Activated CD8-positive, alpha-beta memory T cell treated with anti-CD3 and anti-CD28 coated beads for 48 hours (primary cell): ENCODE results near the gene NFS1.
"Not testable (repeated sequence)": the region's sequence is repeated elsewhere in the genome, so short reads cannot be mapped to it uniquely, and the experiment has no call there.

Experiments used
- DNase-seq, 3 experiments: peaks; one replicate each; pipeline ENCODE4 v3.0.0-alpha.2; 2020; ENCODE audit warnings: low read depth in 2 of 3, low spot score in 2 of 3

The NFS1 gene

DNA sequence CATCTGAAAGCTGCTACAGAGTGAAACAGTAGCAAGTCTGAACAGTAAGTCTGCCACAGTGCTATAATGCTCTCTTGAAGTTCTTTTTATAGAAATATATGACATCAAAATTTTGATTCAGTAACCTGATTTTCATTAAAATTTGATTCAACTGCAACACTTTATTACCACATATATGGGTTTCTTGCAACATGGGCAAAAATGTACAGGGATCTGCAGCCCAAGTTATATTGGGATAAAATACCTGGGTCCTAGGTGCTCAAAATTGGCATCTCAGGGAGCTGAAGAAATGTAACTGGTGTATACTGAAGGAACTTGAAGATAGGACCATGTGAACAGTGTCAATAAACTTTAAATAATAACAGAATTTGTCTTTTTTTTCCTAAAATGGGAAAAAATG is 10.9 kb upstream of the NFS1 start:
- DNase-seq: no peak

DNA sequence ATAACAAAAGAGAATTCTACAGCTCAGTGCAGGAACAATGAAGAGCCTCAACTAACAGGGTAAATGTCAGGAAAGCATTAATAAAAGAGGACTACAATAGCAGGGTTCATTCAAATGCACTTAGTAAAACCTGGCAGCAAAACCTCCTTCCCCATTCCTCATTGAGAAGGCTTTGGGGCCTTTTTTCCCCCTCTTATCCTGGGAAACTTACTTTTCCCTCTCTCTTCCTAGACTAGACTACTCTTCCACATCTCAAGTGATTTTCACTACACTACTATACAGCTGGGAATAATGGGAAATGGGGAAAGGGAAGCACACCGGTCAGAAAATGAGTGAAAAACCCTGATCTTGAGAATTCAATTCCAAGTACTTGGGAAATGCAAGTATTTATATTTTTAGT is 10.1 kb upstream of the NFS1 start:
- DNase-seq: no peak

DNA sequence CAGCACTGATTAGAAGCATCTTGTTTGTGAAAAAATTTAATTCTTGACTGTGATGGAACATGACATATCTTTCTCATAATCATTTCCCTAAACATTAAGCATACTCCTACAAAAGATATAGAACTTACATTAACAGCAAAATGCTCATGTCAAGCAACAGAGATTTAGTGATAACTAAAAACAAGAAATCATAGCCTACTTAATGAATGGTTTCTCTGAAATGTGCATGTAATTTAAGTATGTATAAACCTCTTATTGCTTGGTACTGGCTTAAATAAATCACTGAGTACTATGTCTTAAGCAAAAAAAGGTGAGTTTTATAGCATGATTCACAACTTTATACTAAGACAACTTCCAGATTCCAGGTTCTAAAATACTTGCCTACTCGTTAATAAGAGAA is 9.3 kb upstream of the NFS1 start:
- no peak for DNase-seq

DNA sequence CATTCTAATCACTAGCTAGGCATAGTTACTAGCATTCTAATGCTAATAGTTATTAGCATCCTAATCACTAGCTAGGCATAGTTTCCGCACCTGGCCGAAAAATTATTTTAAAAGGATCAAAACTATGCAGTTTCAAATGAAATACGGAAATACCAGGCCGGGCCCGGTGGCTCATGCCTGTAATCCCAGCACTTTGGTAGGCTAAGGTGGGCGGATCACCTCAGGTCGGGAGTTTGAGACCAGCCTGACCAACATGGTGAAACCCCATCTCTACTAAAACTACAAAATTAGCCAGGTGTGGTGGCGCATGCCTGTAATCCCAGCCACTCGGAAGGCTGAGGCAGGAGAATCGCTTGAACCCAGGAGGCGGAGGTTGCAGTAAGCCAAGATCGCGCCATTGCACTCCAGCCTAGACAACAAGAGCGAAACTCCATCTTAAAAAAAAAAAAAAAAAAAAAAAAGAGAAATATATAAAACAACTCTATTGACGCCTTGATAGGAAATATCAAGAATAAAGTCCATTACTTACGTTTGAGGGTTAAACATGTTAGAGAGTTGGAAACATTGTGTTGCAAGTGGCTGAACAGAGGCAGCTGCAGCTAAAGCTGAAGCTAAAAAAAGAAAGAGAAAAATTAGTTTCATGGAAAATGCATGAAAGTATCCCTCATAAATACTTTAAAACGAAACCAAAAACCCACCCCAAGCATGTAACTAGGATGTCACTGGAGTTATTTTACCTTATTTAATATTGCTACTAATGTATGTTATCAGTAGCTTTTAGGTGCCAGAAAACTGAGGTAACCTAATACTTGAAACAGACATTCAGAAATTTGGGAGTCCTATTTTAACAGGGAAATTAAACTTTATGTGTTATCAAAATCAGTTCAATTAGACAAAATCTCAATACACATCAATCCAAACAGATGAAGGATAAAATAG is 7.7 kb upstream of the NFS1 start:
- not testable (repeated sequence) for DNase-seq

DNA sequence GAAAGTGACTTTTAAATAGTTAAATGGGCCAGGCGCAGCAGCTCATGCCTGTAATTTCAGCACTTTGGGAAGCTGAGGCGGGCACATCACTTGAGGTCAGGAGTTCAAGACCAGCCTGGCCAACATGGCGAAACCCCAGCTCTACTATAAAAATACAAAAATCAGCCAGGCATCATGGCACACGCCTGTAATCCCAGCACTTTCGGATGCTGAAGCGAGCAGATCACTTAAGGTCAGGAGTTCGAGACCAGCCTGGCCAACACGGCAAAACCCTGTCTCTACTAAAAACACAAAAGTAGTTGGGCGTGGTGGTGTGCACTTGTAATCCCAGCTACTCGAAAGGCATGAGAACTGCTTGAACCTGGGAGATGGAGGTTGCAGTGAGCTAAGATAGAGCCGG is 6.7 kb upstream of the NFS1 start:
- DNase-seq: not testable (repeated sequence)

DNA sequence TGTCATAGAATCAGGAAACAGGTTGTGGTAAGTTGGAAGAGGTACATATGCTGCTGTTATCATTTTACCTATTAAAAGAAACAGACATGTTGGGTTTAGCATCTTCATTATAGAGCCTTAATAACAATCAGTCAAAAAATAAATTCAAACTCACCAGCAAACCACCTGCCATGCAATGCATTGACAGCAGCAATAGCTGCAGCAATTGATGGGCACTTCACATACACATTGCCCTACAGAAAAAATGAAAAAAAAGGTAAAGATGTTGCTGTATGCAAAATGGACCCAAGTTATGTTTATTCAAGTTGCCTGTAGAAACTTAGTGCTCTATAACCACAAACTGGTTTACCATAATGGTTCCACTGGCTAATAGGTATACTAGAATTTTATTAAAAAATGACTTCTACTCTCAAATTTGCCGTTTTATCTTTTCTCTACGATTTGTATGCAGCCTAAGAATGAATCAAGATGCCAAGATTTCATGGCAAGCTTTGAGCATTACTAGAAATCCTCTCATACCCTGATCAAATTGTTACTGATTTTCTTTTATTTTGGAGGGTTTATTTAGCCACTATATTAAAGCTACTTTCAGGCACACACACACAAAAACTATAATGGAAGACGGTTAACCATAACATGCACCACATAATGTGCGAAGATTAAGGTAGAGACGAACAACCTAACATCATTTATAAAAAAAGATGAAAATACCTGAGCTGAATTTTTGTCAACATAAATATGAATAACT is 5.5 kb upstream of the NFS1 start:
- no peak for DNase-seq

DNA sequence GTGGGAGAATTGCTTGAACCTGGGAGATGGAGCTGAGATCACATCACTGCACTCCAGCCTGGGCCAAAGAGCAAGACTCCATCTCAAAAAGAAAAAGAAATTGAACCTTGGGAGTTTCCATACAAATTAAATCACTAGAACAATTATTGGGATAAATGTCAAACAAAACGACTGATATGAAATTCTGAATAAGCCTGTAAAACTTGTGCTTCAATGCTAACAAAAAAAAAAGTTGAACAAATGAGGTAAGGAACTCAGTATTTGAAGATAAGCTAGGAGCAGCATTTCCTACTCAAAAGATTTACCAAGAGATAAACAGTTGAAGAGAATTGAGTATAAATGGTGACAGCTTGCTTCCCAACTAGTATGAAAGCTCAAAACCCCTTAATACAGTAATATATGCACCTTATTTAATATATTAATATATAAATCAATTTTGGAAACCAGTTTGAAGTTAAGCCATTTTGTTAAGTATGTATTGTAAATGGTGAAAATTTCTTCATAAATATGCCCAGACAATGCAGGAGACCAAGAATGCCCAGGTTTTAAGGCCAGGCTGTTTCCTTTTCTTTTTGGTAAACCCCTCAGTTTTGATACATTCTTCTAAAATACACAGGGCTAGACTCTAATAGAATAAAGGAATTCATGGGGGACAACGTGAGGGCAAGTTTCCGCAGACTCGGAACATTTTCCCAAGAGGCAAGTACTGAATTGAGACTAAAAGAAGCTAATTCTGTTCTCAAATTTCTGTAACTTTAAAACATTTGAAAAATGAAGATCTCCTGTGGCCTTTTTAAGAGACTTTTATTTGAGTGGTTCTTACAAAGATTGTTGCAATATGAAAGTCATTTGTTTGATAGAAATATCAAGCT is 3.9 kb upstream of the NFS1 start:
- no peak for DNase-seq

DNA sequence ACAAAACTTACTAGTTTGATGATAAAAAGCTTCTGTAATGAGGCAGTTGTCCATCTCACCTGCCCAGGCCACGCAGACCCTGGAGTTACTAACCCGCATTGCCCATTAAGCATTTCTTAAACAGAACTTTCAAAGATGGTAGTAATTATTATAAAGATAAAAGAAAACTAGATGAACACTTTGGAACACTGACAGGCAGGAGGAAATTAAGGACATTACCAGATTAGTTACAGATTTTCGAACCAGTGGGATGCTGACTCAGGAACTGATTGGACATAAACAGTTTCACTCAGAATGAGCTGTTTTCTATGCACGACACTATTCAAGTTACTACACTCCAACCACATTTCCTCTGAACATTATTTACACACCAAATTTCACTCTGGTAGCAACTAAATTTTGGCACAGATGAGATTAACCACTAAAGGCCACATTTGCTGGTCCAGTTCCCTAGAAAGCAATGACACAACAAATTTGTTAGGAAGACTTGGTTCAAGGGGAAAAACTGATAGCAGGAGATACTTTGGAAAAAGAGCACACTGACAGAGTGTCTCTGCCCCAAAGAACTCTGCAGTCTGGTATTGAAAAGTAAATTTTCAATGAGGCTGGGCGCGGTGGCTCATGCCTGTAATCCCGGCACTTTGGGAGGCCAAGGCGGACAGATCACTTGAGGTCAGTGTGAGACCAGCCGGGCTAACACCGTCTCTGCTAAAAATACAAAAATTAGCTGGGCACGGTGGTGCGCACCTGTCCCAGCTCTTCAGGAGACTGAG is 3.1 kb upstream of the NFS1 start:
- DNase-seq: no peak

DNA sequence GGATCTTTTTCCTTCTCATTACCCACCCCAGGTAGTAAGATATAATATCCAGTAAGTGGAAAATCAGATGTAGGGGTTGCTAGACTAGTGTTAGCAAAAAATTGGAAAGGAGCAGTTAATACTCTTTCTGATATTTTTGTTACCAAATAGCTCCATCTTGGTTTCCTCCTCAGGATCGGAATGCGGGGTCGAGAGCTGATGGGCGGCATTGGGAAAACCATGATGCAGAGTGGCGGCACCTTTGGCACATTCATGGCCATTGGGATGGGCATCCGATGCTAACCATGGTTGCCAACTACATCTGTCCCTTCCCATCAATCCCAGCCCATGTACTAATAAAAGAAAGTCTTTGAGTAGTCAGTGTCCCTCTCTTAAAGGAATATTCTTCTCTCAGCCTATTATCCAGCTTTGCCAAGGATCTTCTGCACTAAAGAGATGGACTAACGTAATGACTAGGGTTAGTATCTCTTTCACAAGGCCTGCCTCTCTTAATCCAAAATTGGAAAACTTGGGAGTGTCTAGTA is 1.5 kb upstream of the NFS1 start:
- DNase-seq: no peak

DNA sequence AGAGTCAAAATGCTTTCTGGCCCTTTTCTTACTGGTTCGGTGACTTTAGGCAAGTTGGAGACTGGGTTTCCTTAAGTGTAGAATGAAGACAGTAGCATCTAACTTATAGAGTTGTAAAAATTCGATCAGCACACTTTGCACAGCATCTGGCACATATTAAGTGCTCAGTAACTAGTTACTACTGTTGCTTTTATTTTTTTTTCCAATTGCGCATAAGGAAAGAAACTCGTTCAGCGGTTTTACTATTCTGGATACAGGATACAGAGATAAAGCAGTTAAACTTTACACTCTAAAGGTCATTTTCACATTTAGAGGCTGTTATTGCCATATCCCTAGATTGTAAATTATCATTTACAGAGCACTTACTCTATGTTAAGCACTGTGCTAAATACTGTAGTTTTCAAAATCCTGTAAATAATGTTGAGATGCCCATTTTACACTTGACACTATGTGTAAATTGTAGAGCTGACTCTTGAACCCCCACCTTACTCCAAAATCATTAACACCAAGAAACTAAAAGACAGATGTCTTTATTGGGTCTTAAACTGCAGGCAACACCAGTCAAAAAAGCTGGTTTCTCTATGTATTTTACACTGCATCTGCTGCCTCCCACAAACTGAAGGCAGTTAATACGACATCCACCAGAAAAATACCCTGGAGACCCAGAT is 939 bp upstream of the NFS1 start:
- DNase-seq: no peak

DNA sequence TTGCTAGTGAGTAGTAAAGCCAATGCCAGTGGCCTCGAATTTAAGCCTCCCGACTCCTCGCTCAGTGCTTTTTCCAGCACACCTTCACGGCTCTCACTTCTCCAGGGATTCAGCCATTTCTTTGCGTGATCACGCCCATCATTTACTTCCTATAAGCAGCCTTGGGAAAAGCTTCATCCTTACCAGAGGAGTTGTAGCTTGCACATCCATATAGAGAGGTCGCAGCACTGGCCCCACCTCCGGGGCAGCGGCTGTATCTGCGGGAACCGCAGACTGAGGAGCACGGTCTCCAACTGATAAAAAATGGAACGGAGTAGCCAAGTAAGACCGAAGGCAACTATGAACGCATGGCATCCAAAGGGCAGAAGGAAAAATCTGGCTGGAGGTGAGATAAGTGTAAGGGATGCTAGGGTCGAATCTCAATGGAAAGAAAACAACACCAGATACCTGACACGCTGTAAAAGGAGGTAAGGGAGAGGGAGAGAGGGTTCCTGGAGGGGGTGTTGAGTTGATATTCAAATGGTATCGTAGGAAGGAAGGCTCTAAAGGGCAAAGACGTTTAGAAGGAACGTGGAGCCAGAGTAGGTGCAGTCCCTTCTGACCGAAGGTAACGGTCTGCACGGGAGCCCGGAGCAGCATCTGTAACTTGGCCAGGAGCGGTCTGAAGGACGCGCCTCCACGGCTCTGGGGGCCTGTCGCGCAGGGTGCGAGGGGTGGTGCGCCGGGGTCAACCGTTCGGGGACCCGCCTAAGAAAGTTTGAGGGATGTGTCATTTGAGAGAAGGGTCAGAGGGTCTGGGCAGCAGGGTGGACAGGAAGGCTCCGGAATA is 640 bp downstream of the NFS1 start:
- DNase-seq: no peak

DNA sequence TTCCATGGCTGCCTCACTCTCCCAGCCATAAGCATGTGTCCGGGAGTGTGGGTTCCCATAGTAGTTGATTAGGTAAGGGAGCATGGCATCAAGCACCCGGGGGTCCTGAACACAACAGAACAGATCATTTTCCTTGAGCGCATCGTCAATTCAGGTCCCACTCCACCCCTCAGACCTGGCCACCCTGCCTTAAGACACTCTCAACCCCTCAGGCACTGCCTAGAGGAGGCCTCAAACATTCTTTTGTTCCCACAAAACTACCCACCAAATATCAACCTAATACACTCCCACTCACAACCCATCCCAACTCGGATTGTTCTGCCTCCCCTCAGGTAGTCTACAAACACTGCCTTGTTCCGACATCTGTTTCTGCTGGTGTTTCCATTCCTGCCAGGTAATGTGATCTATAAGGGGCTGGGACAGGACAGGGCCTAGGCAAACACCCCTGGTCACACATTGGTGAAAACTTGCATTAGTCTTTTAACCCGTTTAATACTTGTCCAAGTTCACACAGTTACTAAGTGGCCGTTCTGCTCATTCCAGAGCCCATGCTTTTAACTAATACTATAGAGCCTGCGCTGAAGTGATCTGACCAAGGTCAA is 1.4 kb downstream of the NFS1 start:
- no peak for DNase-seq

DNA sequence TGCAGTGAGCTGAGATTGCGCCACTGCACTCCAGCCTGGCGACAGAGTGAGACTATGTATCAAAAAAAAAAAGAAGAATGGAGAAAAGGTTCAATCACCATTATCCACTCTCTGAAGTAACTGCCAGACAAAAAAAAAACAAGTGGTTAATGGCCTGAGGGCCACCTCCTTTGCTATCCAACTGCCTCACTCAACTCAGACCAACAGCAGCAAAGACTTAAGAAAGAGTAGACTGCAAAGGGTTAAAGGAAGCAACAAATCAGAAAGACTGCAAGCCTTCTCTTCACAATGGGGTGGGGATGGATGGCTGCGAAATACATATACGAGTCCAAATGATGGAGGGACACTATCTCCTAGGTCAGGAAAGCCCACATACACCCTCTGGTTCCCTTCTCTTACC is 3.2 kb downstream of the NFS1 start:
- DNase-seq: no peak

DNA sequence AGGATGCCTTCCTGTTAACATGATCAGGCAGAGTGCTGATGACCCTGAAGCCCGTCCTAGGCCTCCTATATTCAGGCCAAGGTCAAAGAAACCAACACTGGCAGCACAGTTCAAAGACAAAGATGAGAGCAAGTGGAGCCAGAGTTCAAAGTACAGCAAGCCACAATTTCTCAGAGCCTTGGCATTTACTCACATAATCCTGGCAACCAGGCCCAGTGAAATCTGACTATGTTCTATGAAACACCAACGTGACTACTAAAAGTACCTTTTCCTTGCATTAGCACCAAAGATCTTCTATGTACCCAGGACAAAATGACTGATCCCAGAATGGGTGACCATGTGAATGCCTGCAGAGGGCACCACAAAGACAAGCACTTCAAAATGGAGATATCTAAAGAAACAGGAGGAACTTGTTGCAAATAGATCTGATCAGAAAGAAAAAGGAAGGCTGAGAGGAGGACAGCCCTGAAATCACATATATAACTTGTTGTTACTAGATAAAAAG is 3.9 kb downstream of the NFS1 start:
- DNase-seq: no peak

DNA sequence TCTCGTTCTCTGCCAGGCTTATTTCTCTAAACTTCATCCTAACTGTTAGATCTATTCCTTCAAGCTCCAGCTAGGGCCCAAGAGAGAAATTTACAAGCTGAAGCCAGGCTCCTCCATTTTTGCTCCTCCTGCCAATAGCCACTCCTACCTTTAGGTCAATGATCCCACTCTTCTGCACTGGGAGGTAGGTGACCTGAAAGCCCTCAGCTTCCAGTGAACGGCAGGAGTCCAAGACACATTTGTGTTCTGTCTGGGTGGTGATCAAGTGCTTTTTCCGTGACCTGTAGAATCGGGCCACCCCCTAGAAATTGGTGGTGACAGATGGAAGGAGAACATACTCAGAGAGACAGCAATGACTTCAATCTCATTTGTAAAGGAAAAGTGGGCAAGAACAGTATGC is 8.9 kb downstream of the NFS1 start:
- DNase-seq: no peak

DNA sequence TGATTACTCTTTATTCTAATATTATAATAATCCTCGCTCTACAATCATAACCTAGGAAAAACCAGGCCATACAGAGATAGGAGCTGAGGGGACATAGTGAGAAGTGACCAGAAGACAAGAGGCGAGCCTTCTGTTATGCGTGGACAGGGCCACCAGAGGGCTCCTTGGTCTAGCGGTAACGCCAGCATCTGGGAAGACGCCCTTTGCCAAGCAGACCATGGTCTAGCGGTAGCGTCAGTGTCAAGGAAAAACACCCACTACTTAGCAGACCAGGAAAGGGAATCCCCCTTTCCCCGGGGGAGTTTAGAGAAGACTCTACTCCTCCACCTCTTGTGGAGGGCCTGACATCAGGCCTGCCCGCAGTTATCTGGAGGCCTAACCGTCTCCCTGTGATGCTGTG is 12.3 kb downstream of the NFS1 start:
- not testable (repeated sequence) for DNase-seq

DNA sequence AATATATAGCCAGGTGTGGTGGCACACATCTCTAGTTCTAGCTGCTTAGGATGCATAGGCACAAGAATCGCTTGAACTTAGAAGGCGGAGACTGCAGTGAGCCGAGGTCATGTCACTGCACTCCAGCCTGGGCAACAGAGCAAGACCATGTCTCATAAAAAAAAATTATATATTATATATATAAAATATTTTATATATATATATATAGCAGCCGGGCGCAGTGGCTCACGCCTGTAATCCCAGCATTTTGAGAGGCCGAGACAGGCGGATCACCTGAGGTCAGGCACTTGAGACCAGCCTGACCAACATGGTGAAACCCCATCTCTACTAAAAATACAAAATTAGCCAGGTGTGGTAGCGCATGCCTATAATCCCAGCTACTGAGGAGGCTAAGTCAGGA is 13.8 kb downstream of the NFS1 start:
- not testable (repeated sequence) for DNase-seq

DNA sequence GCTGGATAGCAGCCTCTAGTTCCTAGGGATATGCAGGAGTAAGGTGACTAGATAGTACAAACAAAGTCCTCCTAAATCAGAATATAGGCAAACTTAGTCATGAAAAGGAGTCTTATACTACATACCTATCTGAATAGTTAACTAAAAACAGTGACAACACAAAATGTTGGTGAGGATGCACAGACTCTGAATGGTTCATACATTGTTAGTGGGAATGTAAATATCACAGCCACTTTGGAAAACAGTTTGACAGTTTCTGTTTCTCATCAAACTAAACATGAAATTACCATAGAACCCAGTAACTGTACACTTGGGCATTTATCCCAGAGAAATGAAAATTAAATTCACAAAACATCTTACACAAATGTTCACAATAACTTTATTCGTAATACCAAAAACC is 17.2 kb downstream of the NFS1 start:
- no peak for DNase-seq
